Left ventricle myocardium inferior (tissue), 1 donor: ENCODE data around the gene ANTXR1. TPM values are rescaled to one million over a fixed set of nuclear protein-coding genes. Genes with fewer than 3 reads are reported as not detected.

Source experiments
- DNase-seq: peaks from one replicate; pipeline ENCODE4 v3.0.0-alpha.2; 2020
- H3K27ac ChIP-seq: fragments of 200-600 bp; replicated peaks from 2 replicates; pipeline ENCODE4 v1.8.0; 2021
- H3K27me3 ChIP-seq: fragments of 200-600 bp; 2 replicates; pipeline ENCODE4 v1.8.0; 2021; ENCODE audit warnings: low read depth
- H3K36me3 ChIP-seq: fragments of 200-600 bp; 2 replicates; pipeline ENCODE4 v1.8.0; 2021
- H3K4me1 ChIP-seq: fragments of 200-600 bp; 2 replicates; pipeline ENCODE4 v1.8.0; 2021
- H3K4me3 ChIP-seq: fragments of 200-600 bp; 2 replicates; pipeline ENCODE4 v1.8.0; 2021; ENCODE audit warnings: mild to moderate bottlenecking, moderate library complexity
- H3K9me3 ChIP-seq: fragments of 200-600 bp; replicated peaks from 2 replicates; pipeline ENCODE4 v1.8.0; 2021
- CTCF ChIP-seq: fragments of 200-600 bp; IDR thresholded peaks from 2 replicates; pipeline ENCODE4 v1.8.0; 2021; ENCODE audit warnings: antibody characterized with exemption, mild to moderate bottlenecking, borderline replicate concordance
- intact Hi-C: fragments of 100-400 bp; cut with micrococcal nuclease; formaldehyde crosslinking; loops from one replicate; pipeline ENCODE4 v1.11.0; 2022
- total RNA-seq: library from RNA; stranded (reverse); fragmentation: NEBNext Ultra II Directional; extraction: Animal tissue kit (Norgen Biotek cat#: 25700); gene quantifications from one replicate; pipeline ENCODE4 v1.2.1, GENCODE V29; 2021
- donor health status: DM: no; HTN: yes; CAD: no; lungs with severe emphysema.

ANTXR1 gene
- total RNA-seq, 1 donor from 2014 or later, result 23.3 TPM

- Histone ChIP-seq H3K27ac (peak overlapping the region; percentile 61), H3K27me3 (no peaks in the 10 kb centered on the region), H3K4me3 (no peak overlapping the region)
Measured at GRCh38 chr2:69147841-69148533, 135.0 kb downstream of the ANTXR1 start.

GRCh38 chr2:69149631-69150215 is 136.7 kb downstream of the ANTXR1 start:
- H3K4me1 ChIP-seq, result peaks cover 57% of the 10 kb centered on the region
- H3K36me3 ChIP-seq, result no peaks in the 10 kb centered on the region
- intact Hi-C loops, result no loop called here
- H3K9me3 ChIP-seq, result no peaks in the 10 kb centered on the region
- TF ChIP-seq CTCF, result no peak
- peak; percentile 46 for DNase-seq
- peak overlapping the region; percentile 61 for H3K27ac ChIP-seq
- no peak overlapping the region for H3K4me3 ChIP-seq
- no peaks in the 10 kb centered on the region for H3K27me3 ChIP-seq

More at GRCh38 chr2:69147841-69148533, 135.0 kb downstream of the ANTXR1 start:
- no peaks in the 10 kb centered on the region for H3K9me3 ChIP-seq
- intact Hi-C loops, result no loop called here
- no peak for DNase-seq
- TF ChIP-seq CTCF, result no peak
- H3K36me3 ChIP-seq, result no peaks in the 10 kb centered on the region
- H3K4me1 ChIP-seq, result peaks cover 40% of the 10 kb centered on the region

GRCh38 chr2:69151931-69152330 is 139.0 kb downstream of the ANTXR1 start:
- Histone ChIP-seq H3K27me3 (no peaks in the 10 kb centered on the region), H3K4me3 (no peak overlapping the region), H3K4me1 (peaks cover 60% of the 10 kb centered on the region), H3K9me3 (no peaks in the 10 kb centered on the region), H3K36me3 (no peaks in the 10 kb centered on the region), H3K27ac (peak overlapping the region; percentile 75)
- DNase-seq, result peak; percentile 22
- intact Hi-C loops, result no loop called here
- no peak for TF ChIP-seq CTCF

- Histone ChIP-seq H3K9me3 (no peaks in the 10 kb centered on the region), H3K27ac (peak overlapping the region; percentile 75), H3K4me1 (peaks cover 56% of the 10 kb centered on the region), H3K36me3 (no peaks in the 10 kb centered on the region), H3K4me3 (no peak overlapping the region), H3K27me3 (no peaks in the 10 kb centered on the region)
- TF ChIP-seq CTCF, result no peak
- no peak for DNase-seq
- intact Hi-C loops, result no loop called here
Measured at GRCh38 chr2:69152847-69153583, 140.0 kb downstream of the ANTXR1 start.

- no peaks in the 10 kb centered on the region for H3K9me3 ChIP-seq
- peak overlapping the region; percentile 75 for H3K27ac ChIP-seq
- intact Hi-C loops, result no loop called here
- H3K36me3 ChIP-seq, result no peaks in the 10 kb centered on the region
- DNase-seq, result no peak
- no peak overlapping the region for H3K4me3 ChIP-seq
- no peaks in the 10 kb centered on the region for H3K27me3 ChIP-seq
- peaks cover 46% of the 10 kb centered on the region for H3K4me1 ChIP-seq
- no peak for TF ChIP-seq CTCF
Measured at GRCh38 chr2:69154106-69154505, 141.1 kb downstream of the ANTXR1 start.
